Right atrium auricular region (tissue), 2 donors: ENCODE measurements around the gene GPC6. TPM values are rescaled to one million over a fixed set of nuclear protein-coding genes. Genes with fewer than 3 reads are reported as not detected.

ENCODE experiments used
- DNase-seq: peaks from one replicate; pipeline ENCODE4 v3.0.0-alpha.2; 2019; ENCODE audit warnings: low spot score
- H3K27ac ChIP-seq, 2 donors: fragments of 200-600 bp; sonication (generic); 1 replicate in 1 of 2; 2 replicates in 1 of 2; pipeline ENCODE4 v1.5.1; 2016 to 2019
- H3K27me3 ChIP-seq, 2 donors: fragments of 200-600 bp; sonication (generic); one replicate each; pipeline versions ENCODE4 v1.5.1 to v1.6.0; 2017 to 2019
- H3K36me3 ChIP-seq: fragments of 200-600 bp; sonication (generic); one replicate; pipeline ENCODE4 v1.5.1; 2016
- H3K4me1 ChIP-seq, 2 donors: fragments of 200-600 bp; sonication (generic); one replicate each; pipeline versions ENCODE4 v1.5.1 to v1.6.0; 2017 to 2019
- H3K4me3 ChIP-seq, 2 donors: fragments of 200-600 bp; sonication (generic); 1 replicate in 1 of 2; 2 replicates in 1 of 2; pipeline ENCODE4 v1.5.1; 2017 to 2019; ENCODE audit warnings: mild to moderate bottlenecking in 1 of 2, moderate library complexity in 1 of 2
- H3K9me3 ChIP-seq, 2 donors: fragments of 200-600 bp; sonication (generic); one replicate each; pipeline ENCODE4 v1.5.1; 2019
- CTCF ChIP-seq, 2 donors: fragments of 200-600 bp; sonication (generic); IDR thresholded peaks; one replicate each; pipeline ENCODE4 v1.5.1; 2019; ENCODE audit warnings: antibody characterized with exemption in 2 of 2
- total RNA-seq, 2 donors: library from RNA; depleted of rRNA; stranded (reverse); fragments of >200 nt; gene quantifications; one replicate each; pipeline ENCODE4 v1.1.0, GENCODE V29; 2016

GPC6 gene
- total RNA-seq, 2 donors from 2014 or later = 1.3 to 3.8 TPM

GRCh38 chr13:94280845-94281244, 1054.2 kb downstream of the GPC6 start:
- DNase-seq = no peak
- Histone ChIP-seq H3K4me1 (no peaks in the 10 kb centered on the region), H3K27ac (no peak overlapping the region), H3K27me3 (no peaks in the 10 kb centered on the region), H3K36me3 (no peaks in the 10 kb centered on the region), H3K9me3 (no peaks in the 10 kb centered on the region), H3K4me3 (no peak overlapping the region)
- TF ChIP-seq CTCF (IDR thresholded peaks at IDR 0.05) = no peak

GRCh38 chr13:94286581-94286980, 1060.0 kb downstream of the GPC6 start:
- Histone ChIP-seq H3K4me3 (no peak overlapping the region), H3K4me1 (no peaks in the 10 kb centered on the region), H3K9me3 (no peaks in the 10 kb centered on the region), H3K27me3 (no peaks in the 10 kb centered on the region), H3K36me3 (no peaks in the 10 kb centered on the region), H3K27ac (no peak overlapping the region)
- no peak for DNase-seq
- TF ChIP-seq CTCF (IDR thresholded peaks at IDR 0.05) = no peak

- Histone ChIP-seq H3K27ac (no peak overlapping the region), H3K9me3 (no peaks in the 10 kb centered on the region), H3K36me3 (no peaks in the 10 kb centered on the region), H3K4me3 (no peak overlapping the region), H3K27me3 (no peaks in the 10 kb centered on the region), H3K4me1 (no peaks in the 10 kb centered on the region)
- DNase-seq = no peak
- no peak for TF ChIP-seq CTCF (IDR thresholded peaks at IDR 0.05)
Observed at GRCh38 chr13:94291631-94292322, 1065.2 kb downstream of the GPC6 start.

DNA sequence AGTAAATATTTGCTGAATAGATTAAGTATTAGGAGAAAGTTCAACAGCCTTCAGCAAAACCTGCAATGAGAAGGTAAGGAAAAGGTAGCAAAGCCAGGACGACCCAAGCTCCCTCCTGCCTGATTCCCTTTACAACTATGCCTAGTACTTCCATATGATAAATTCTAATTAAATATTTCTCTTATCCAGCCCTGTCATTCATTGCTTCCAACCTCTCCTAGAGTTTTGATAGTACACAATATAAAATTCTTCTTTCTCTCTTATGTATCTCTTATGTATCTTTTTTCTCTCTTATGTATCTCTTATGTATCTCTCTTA, 1065.7 kb downstream of the GPC6 start:
- Histone ChIP-seq H3K4me3 (no peak overlapping the region), H3K9me3 (no peaks in the 10 kb centered on the region), H3K27ac (no peak overlapping the region), H3K4me1 (no peaks in the 10 kb centered on the region), H3K36me3 (no peaks in the 10 kb centered on the region), H3K27me3 (no peaks in the 10 kb centered on the region)
- TF ChIP-seq CTCF (IDR thresholded peaks at IDR 0.05) = no peak
- DNase-seq = no peak

DNA sequence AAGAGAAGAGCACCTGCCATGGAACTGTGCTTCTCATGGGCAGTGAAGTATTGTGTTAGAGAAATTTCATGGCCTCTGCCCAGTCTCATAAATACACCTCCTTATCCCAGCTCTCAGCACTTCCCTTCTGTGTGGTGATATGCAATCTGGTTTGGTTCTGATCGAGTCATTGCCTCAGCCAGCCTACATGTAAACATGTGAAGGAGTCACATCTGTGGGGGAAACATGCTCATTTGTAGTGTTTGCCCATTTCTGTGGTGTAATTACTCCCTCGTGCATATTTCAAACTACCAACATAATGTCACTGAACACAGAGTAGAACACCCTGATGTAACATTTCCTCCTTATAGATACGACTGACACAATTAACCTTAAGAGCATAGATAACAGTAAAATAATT, 1069.9 kb downstream of the GPC6 start:
- Histone ChIP-seq H3K4me3 (no peak overlapping the region), H3K36me3 (no peaks in the 10 kb centered on the region)
- no peak for TF ChIP-seq CTCF (IDR thresholded peaks at IDR 0.05)

DNA sequence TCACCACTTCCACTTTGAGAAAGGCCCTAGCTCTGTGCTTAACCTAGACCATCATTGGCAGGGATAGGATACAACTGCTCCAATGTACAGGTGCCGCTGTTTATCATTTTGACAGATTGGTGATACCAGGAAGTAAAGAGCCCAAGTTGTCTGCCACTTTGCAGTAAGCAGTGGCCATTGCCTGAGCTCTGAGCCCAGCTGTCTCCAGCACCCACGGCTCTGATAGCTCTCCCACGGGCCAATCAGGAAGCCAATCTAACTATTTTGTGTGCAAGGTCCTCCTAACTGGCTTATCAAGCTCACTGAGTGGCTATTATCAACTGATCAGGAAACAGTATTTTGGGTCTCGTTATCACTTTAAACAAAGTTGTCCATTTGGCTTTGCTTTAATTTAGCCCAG, 1071.7 kb downstream of the GPC6 start:
- Histone ChIP-seq H3K36me3 (no peaks in the 10 kb centered on the region), H3K9me3 (no peaks in the 10 kb centered on the region), H3K27me3 (no peaks in the 10 kb centered on the region), H3K4me1 (no peaks in the 10 kb centered on the region), H3K27ac (no peak overlapping the region), H3K4me3 (no peak overlapping the region)
- no peak for TF ChIP-seq CTCF (IDR thresholded peaks at IDR 0.05)
- DNase-seq = no peak

More for the DNA sequence above, 1069.9 kb downstream of the GPC6 start:
- no peaks in the 10 kb centered on the region for H3K9me3 ChIP-seq
- no peaks in the 10 kb centered on the region for H3K4me1 ChIP-seq
- DNase-seq = no peak
- no peak overlapping the region for H3K27ac ChIP-seq
- H3K27me3 ChIP-seq = no peaks in the 10 kb centered on the region
